IPS-18a (cell line): ENCODE measurements around the gene AP5Z1.

Experiments
- H3K27ac ChIP-seq: one replicate; pipeline ENCODE4 v1.5.1; 2013; ENCODE audit warnings: low read length
- H3K27me3 ChIP-seq: one replicate; pipeline ENCODE4 v1.6.1; 2013; ENCODE audit warnings: mild to moderate bottlenecking, low read length; ENCODE audit not compliant: control insufficient read depth, insufficient read depth
- H3K36me3 ChIP-seq: one replicate; pipeline ENCODE4 v1.6.1; 2013; ENCODE audit warnings: low read depth, low read length; ENCODE audit not compliant: control insufficient read depth
- H3K4me1 ChIP-seq: one replicate; pipeline ENCODE4 v1.6.1; 2013; ENCODE audit warnings: low read depth, low read length; ENCODE audit not compliant: control insufficient read depth
- H3K4me3 ChIP-seq: one replicate; pipeline ENCODE4 v1.5.1; 2013; ENCODE audit warnings: low read length
- H3K9ac ChIP-seq: one replicate; pipeline ENCODE4 v1.6.1; 2013; ENCODE audit warnings: mild to moderate bottlenecking, low read length, moderate library complexity
- H3K9me3 ChIP-seq: one replicate; pipeline ENCODE4 v1.6.1; 2013; ENCODE audit warnings: low read depth, low read length; ENCODE audit not compliant: control insufficient read depth

Gene AP5Z1

DNA sequence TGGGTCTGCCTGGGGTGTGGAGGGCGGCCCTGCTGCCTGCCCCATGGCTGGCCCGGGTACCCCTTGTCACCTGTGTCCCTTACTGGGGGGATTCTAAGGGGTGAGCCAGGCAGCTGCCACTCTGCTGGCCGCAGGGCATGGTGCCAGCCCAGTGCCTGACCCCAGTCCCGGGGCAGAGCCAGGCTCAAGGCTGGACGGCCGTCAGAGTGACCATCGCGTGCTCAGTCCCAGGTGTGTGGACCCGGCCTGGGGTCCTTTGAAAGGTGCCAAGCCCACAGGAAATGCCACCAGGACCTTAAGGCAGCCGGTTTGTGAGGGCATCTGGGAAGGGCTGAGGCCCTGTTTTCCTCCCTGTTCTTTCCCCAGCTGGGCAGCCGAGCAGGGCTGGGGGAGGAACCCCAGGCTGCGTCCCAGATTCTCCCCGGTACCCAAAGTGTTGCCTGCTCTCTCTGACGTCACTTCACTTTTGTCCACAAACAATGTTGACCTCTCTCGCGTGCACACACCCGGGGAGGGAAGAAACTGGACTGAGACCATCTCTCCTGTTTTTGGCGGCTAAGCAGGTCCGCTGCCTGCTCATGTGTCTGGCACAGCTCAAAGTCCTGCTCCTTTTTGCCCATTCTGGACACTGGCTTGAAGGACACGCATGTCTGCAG lies 48.8 kb downstream of the AP5Z1 start:
- Histone ChIP-seq H3K27me3 (no peaks in the 10 kb centered on the region), H3K4me1 (no peaks in the 10 kb centered on the region), H3K27ac (no peak overlapping the region), H3K9ac (no peak overlapping the region), H3K36me3 (no peaks in the 10 kb centered on the region), H3K4me3 (no peak overlapping the region), H3K9me3 (no peaks in the 10 kb centered on the region)

DNA sequence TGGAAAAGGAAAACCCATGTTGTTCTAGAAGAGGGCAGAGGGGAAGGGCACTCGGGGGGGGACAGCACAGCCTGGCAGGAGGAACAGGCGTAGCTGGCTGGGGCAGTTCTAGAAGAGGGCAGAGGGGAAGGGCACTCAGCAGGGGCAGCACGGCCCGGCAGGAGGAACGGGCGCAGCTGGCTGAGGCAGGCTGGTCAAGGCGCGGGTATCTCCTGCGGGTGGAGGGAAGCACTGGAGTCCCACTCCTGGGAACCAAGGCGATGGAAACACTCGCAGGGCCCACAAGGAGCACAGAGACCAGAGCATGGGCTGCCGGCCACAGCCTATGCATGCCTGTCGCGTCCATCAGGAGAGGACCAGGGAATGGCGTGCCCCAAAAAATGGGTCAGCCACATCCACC lies 49.7 kb downstream of the AP5Z1 start:
- H3K36me3 ChIP-seq = no peaks in the 10 kb centered on the region
- no peak overlapping the region for H3K4me3 ChIP-seq
- no peak overlapping the region for H3K27ac ChIP-seq
- H3K9ac ChIP-seq = no peak overlapping the region
- no peaks in the 10 kb centered on the region for H3K4me1 ChIP-seq
- no peaks in the 10 kb centered on the region for H3K9me3 ChIP-seq
- H3K27me3 ChIP-seq = no peaks in the 10 kb centered on the region

DNA sequence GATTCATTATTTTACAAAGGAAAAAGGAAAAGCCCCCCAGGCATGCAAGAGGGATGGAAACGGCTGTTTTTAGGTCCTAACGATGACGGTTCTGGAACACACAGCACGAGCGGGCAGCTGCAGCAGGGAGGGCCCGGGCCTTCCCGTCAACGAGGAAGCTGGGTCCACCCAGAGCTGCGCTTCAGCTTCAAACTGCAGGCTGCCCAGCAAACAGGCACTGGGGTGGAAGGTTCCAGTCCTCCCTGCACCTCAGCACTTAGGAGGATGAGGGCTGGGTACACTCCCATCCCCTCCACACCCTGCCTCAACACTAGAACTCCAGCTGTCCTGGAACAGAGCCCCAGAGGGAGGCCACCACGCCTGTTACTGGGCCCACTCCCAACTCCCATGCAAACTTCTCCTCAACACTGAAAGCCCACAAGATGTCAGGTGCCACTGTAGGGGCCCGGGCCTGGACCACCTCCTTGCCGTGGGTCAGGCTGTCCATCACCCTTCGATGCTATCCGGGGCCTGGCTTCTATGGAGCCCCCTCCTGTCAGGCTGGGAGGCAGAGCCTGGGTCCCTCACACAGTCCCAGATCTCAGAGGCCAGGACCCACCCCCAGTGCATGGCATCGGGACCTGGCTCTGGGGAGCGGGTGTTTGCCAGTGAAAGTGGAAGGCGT lies 53.4 kb downstream of the AP5Z1 start:
- Histone ChIP-seq H3K27me3 (no peaks in the 10 kb centered on the region), H3K36me3 (no peaks in the 10 kb centered on the region), H3K4me1 (no peaks in the 10 kb centered on the region), H3K9me3 (no peaks in the 10 kb centered on the region), H3K9ac (no peak overlapping the region), H3K27ac (no peak overlapping the region), H3K4me3 (no peak overlapping the region)

DNA sequence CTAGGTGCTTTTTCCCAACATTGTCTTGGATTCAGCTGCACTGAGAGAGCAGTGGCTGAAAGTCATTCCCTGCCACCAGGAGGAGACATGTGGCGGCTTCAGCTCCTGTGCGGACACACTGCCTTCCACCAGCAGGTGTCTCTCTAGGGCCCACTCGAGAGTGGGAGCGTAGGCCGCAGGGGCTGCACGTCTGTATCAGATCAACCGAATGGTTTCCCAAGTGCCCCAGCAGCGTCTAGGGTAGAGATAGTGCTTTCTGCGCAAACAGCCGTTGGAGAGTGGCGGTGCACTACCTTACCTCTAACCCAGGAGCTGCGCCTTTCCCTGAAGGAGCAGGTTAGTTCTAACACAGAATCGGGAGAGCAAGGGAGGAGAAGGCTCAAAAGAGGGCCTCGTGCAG lies 54.8 kb downstream of the AP5Z1 start:
- no peak overlapping the region for H3K4me3 ChIP-seq
- H3K36me3 ChIP-seq = no peaks in the 10 kb centered on the region
- H3K27me3 ChIP-seq = no peaks in the 10 kb centered on the region
- no peaks in the 10 kb centered on the region for H3K9me3 ChIP-seq
- no peak overlapping the region for H3K27ac ChIP-seq
- H3K9ac ChIP-seq = no peak overlapping the region
- no peaks in the 10 kb centered on the region for H3K4me1 ChIP-seq

DNA sequence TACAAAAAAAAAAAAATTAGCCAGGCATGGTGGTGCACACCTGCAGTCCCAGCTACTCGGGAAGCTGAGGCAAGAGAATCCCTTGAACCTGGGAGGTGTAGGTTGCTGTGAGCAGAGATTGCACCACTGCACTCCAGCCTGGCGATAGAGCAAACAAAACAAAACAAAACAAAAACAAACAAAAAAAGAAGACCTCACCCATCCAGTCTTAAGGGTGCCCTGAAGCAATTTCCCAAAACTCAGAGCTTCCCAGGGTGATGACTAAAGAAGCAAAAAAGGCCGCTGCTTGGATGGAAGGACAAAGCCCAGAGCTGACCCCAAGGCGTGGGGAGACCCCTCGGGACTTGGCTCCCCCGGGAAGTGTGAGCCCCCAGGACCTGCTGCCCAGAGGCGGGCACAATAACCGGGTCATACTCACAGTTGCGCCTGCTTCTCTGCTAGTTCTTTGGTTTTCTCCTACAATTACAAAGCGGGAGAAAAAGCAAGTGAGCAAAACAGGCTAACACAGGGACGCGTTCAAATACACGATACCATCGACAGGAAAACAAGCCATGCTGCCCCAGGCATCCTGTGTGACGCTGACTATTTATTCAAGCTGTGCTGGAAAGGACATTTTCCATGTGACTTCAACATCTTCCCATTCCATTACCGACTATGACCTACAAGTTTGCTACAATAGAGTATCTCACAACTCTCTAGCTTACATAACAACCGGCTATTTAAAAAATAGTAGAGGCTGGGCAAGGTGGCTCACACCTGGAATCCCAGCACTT lies 56.5 kb downstream of the AP5Z1 start:
- Histone ChIP-seq H3K4me3 (no peak overlapping the region), H3K36me3 (no peaks in the 10 kb centered on the region), H3K9me3 (no peaks in the 10 kb centered on the region), H3K27me3 (no peaks in the 10 kb centered on the region), H3K4me1 (no peaks in the 10 kb centered on the region), H3K27ac (no peak overlapping the region), H3K9ac (no peak overlapping the region)

DNA sequence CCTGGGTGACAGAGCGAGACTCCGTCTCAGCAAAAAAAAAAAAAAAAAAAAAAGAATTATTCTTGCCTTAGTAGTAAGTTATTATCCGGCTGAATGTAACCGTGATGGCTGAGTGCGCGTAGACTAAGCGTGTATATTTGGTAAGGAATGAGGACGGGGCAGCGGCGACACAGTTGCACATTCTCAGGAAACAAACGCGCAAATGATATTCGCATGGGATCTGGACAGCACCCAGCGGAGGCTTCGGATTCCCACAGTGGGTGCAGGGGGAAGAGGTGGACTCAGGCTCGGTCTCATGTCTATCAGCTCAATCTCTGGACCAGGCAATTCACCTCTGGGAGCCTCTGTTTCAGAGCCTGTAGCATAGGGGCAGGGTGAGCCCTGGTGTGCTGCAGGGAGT lies 57.3 kb downstream of the AP5Z1 start:
- no peaks in the 10 kb centered on the region for H3K27me3 ChIP-seq
- H3K27ac ChIP-seq = no peak overlapping the region
- no peak overlapping the region for H3K4me3 ChIP-seq
- no peak overlapping the region for H3K9ac ChIP-seq
- H3K9me3 ChIP-seq = no peaks in the 10 kb centered on the region
- H3K36me3 ChIP-seq = no peaks in the 10 kb centered on the region
- no peaks in the 10 kb centered on the region for H3K4me1 ChIP-seq

DNA sequence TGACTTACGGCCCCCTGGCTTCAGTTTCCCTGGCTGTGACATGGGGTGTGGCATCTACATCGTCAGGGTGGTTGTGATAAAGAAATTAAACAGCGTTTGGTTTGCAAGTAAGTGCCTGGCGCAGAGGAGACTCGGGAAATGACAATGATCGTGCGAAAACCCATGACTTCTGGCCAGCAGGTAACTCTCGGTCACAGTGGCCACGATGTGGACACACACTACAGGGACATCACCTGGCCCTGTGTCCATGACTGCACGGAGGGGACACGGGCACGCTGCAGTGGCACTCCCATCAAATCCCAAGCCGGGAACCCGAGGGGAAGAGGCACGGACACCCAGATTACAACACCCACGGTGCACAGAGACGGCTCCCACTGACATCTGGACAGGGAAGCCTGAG lies 57.8 kb downstream of the AP5Z1 start:
- no peaks in the 10 kb centered on the region for H3K27me3 ChIP-seq
- no peaks in the 10 kb centered on the region for H3K4me1 ChIP-seq
- H3K27ac ChIP-seq = no peak overlapping the region
- H3K36me3 ChIP-seq = no peaks in the 10 kb centered on the region
- H3K9ac ChIP-seq = no peak overlapping the region
- H3K4me3 ChIP-seq = no peak overlapping the region
- H3K9me3 ChIP-seq = no peaks in the 10 kb centered on the region

DNA sequence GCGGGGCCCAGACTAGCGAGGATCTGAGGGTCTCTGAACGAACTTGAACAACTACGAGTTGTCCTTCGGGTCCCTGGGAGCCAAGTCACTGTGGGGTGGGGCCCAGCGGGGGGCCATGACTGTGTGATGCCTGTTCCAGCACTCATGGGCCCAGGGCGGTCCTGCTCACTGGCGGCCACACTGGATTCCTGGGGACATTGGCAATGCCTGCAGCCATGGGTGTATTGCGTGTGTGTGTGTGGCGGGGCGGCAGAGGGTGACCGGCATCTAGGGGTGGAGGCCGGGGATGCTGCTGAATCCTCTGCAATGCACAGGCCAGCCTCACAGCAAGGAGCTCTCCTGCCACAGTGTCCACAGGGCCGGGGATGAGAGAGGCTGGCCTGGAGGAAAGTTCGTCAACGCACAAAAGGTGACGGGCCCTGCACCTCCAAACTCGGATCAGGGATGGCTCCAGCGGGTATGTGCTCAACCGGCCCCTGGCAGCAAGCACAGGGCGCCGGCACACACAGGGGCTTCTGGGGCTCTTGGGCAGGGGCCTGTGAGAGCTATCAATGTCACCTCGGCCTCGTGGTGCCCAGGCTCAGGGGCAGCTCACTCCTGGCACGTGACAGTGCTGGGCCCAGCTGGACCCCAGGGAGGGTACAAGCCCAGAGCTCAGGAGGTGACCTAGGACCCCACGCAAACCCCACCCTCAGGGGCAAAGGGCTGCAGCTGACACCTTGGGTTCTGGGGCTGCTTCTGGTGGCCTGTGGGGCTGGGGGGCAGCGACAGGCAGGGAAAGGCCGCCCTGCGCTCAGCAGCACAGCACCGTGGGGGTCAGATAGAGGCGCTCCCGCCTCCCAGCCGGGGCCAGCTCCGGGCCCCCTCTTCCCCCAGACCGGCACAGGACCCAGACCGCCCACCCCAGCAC lies 58.5 kb downstream of the AP5Z1 start:
- Histone ChIP-seq H3K36me3 (no peaks in the 10 kb centered on the region), H3K9me3 (no peaks in the 10 kb centered on the region), H3K27ac (no peak overlapping the region), H3K4me1 (no peaks in the 10 kb centered on the region), H3K9ac (no peak overlapping the region), H3K27me3 (no peaks in the 10 kb centered on the region), H3K4me3 (no peak overlapping the region)

DNA sequence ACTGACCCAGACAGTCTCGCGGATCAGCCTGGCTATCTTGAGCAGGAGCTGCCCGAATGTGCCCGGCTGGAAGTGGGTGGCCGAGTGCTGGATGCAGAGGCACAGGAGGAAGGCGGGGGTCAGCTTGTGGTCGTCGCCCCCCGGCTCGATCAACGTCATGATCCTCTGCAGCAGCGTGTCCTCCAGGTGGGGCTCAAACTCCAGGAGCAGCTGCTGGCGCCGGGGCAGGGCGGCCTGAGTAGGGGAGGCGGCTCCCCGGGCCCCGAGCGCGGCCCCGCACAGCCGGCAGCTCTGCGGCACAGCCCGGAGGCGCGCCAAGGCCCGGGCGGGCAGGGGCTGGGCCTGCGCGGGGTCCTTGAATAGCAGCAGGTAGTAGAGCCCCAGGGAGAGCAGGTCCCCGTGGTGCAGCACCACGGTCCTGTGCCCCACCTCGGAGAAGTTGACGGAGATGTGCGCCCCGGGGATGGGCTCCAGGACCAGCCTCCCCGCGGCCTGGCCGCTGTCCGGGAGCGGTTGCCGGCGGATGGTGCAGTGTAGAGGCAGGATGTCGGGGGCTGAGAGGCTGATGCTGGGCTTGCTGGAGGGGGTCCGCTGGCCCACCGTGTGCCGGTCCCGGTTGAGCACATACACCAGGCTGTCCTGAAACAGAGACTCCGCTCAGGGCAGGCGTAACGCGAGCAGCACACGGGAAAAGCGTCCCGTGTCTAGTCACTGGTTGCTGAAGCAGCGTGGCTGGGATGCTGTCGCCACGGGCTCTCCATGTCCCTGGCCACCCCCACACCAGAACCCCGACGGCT lies 59.4 kb downstream of the AP5Z1 start:
- Histone ChIP-seq H3K9me3 (no peaks in the 10 kb centered on the region), H3K27ac (no peak overlapping the region), H3K27me3 (no peaks in the 10 kb centered on the region), H3K36me3 (no peaks in the 10 kb centered on the region), H3K4me3 (no peak overlapping the region), H3K4me1 (no peaks in the 10 kb centered on the region), H3K9ac (no peak overlapping the region)

DNA sequence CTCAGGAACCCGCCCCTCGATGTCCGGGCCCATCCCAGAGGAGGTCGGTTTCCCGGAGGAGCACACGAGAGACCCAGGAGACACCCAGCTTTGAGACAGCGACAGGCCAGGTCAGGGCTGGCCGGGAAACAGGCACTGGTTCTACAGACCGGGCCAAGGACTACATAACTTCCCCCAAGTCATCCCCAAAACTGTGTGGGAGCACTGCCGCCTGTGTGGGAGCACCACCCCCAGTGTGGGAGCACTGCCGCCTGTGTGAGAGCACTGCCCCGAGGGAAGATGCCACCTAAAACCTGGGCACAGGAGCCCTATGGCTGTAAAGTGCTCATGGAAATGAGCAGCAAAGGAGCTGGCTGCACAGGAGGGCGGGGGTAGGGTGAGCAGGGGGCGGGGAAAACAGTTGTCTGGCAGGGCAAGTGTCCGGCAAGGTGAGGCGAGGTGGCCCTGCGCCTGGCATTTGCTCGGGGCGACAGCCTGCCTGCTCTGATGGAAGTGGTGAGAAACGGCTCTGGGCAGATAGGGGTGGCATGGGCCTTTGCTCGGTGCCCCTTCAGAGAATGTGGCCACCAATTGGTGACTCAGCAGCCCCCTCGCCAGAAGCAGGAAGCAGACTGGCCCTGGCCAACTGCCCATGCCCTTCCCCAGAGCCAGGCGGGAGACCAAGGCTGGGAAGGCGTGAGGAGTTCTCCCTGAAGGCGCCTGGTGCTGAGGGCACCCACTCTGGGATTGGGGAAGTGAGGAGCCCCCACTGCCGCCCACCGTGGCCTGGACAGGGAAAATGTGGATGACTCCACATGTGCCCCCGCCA lies 60.2 kb downstream of the AP5Z1 start:
- Histone ChIP-seq H3K27ac (no peak overlapping the region), H3K4me1 (no peaks in the 10 kb centered on the region), H3K27me3 (no peaks in the 10 kb centered on the region), H3K36me3 (no peaks in the 10 kb centered on the region), H3K9ac (no peak overlapping the region), H3K4me3 (no peak overlapping the region), H3K9me3 (no peaks in the 10 kb centered on the region)
